ENCODE data around the gene FBN1. TPM values are rescaled to one million over a fixed set of nuclear protein-coding genes. Genes with fewer than 3 reads are reported as not detected.

The FBN1 gene
- total RNA-seq, 2 donors from 2014 or later = 5.5 to 5.9 TPM

DNA sequence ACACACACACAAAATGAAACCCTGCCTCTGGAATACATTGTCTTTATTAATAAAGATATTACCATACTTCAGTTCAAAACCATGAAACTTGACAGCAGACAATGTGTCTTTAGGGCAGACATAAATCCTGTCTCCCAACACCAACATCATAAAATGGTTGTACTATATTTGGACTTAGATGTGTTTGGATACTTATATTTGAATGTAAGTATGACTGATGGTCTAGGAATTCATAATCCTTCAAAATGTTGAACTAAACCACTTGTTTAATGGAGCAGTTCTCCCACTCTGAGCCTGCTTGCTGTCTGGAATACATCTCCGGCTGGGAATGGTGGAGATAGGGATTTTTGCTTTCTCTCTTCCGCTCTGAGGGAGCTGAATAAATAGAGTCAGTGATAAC is 10.6 kb downstream of the FBN1 start:
- Histone ChIP-seq H3K9ac (ENCODE audit: extremely low read depth, low read length, poor library complexity, severe bottlenecking) (no peak overlapping the region), H3K9me3 (ENCODE audit: control insufficient read depth, low read length) (no peaks in the 10 kb centered on the region), H3K36me3 (ENCODE audit: control insufficient read depth, insufficient read depth, low read length) (no peaks in the 10 kb centered on the region), H3K4me1 (ENCODE audit: control insufficient read depth, insufficient read depth, low read length) (no peaks in the 10 kb centered on the region), H3K27ac (ENCODE audit: low read depth, low read length) (no peak overlapping the region), H3K27me3 (ENCODE audit: control insufficient read depth, insufficient read depth, low read length, poor library complexity, severe bottlenecking) (no peaks in the 10 kb centered on the region), H3K4me3 (ENCODE audit: low read length) (no peak overlapping the region)
- no peak overlapping the region for H3K4me3 Mint-ChIP-seq
- no peaks in the 10 kb centered on the region for H3K27me3 Mint-ChIP-seq (ENCODE audit: insufficient read depth)
- H3K36me3 Mint-ChIP-seq (ENCODE audit: low read depth) = no peaks in the 10 kb centered on the region
- no peak overlapping the region for H3K27ac Mint-ChIP-seq
- WGBS, 2 experiments (ENCODE audit: insufficient coverage in 1 of 2, insufficient read length in 1 of 2) = 78% methylated on average over 2 of the region's 2 CpGs; no CpG with 5 or more reads in 1 of the 2 experiments
- H3K9me3 Mint-ChIP-seq = no peaks in the 10 kb centered on the region
- TF ChIP-seq, protein P1, sequence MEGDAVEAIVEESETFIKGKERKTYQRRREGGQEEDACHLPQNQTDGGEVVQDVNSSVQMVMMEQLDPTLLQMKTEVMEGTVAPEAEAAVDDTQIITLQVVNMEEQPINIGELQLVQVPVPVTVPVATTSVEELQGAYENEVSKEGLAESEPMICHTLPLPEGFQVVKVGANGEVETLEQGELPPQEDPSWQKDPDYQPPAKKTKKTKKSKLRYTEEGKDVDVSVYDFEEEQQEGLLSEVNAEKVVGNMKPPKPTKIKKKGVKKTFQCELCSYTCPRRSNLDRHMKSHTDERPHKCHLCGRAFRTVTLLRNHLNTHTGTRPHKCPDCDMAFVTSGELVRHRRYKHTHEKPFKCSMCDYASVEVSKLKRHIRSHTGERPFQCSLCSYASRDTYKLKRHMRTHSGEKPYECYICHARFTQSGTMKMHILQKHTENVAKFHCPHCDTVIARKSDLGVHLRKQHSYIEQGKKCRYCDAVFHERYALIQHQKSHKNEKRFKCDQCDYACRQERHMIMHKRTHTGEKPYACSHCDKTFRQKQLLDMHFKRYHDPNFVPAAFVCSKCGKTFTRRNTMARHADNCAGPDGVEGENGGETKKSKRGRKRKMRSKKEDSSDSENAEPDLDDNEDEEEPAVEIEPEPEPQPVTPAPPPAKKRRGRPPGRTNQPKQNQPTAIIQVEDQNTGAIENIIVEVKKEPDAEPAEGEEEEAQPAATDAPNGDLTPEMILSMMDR (conservative IDR thresholded peaks at IDR 0.05) = no peak
- peaks cover 9% of the 10 kb centered on the region for H3K4me1 Mint-ChIP-seq
- no peak for DNase-seq

DNA sequence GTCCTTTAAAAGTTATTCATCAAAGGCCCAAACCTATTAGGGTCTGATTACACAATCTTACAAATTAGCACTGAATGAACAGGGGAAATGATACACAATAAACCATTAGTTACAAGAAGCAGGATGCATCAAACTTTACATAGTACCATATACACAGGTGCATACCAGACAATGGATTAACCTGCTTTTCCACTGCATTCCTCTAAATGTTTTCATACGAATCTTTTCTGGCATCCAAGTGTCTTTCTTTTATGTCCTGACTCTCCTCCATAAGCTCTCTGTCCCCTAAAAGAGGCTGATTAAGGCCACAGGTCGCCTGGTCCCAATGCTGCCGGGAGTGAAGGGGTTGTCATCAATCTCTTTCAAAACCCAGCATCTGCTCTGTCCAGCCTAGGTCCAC is 11.4 kb downstream of the FBN1 start:
- Mint-ChIP-seq H3K4me1 (peaks cover 9% of the 10 kb centered on the region), H3K27ac (no peak overlapping the region), H3K36me3 (ENCODE audit: low read depth) (no peaks in the 10 kb centered on the region), H3K4me3 (no peak overlapping the region), H3K9me3 (no peaks in the 10 kb centered on the region), H3K27me3 (ENCODE audit: insufficient read depth) (no peaks in the 10 kb centered on the region)
- Histone ChIP-seq H3K4me1 (ENCODE audit: control insufficient read depth, insufficient read depth, low read length) (no peaks in the 10 kb centered on the region), H3K9ac (ENCODE audit: extremely low read depth, low read length, poor library complexity, severe bottlenecking) (no peak overlapping the region), H3K27me3 (ENCODE audit: control insufficient read depth, insufficient read depth, low read length, poor library complexity, severe bottlenecking) (no peaks in the 10 kb centered on the region), H3K27ac (ENCODE audit: low read depth, low read length) (no peak overlapping the region), H3K4me3 (ENCODE audit: low read length) (no peak overlapping the region), H3K36me3 (ENCODE audit: control insufficient read depth, insufficient read depth, low read length) (no peaks in the 10 kb centered on the region), H3K9me3 (ENCODE audit: control insufficient read depth, low read length) (no peaks in the 10 kb centered on the region)
- no peak for DNase-seq
- 86 to 90% methylated on average over 3 of the region's 3 CpGs for WGBS, 2 experiments (ENCODE audit: insufficient coverage in 1 of 2, insufficient read length in 1 of 2)
- TF ChIP-seq, protein P1 (conservative IDR thresholded peaks at IDR 0.05) = no peak

DNA sequence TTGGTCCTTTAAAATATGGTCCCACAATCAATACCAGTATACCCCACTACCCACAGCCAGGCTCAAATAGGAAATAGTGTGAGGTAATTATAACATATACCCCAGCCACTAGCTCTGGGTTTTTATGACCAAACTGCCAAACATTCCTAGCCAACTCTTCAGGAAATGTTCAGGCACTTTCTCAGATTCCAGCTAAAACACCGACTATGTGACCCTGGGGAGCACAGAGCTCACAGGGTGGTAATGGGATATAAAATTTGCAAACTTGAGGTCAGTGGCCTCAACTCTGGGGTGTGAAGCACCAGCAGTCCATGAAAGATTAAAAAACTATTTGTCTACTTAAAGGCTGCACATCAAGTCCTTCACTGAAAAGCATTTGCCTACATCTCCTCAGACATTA is 12.9 kb downstream of the FBN1 start:
- H3K9me3 Mint-ChIP-seq = no peaks in the 10 kb centered on the region
- no peak overlapping the region for H3K27ac Mint-ChIP-seq
- H3K27me3 ChIP-seq (ENCODE audit: control insufficient read depth, insufficient read depth, low read length, poor library complexity, severe bottlenecking) = no peaks in the 10 kb centered on the region
- no peaks in the 10 kb centered on the region for H3K36me3 ChIP-seq (ENCODE audit: control insufficient read depth, insufficient read depth, low read length)
- H3K9me3 ChIP-seq (ENCODE audit: control insufficient read depth, low read length) = no peaks in the 10 kb centered on the region
- H3K4me3 ChIP-seq (ENCODE audit: low read length) = no peak overlapping the region
- WGBS, 2 experiments (ENCODE audit: insufficient coverage in 1 of 2, insufficient read length in 1 of 2) = 83% methylated on average over 1 of the region's 1 CpG
- peaks cover 9% of the 10 kb centered on the region for H3K4me1 Mint-ChIP-seq
- H3K4me3 Mint-ChIP-seq = no peak overlapping the region
- TF ChIP-seq, protein P1 (conservative IDR thresholded peaks at IDR 0.05) = no peak
- no peak for DNase-seq
- H3K9ac ChIP-seq (ENCODE audit: extremely low read depth, low read length, poor library complexity, severe bottlenecking) = no peak overlapping the region
- H3K27me3 Mint-ChIP-seq (ENCODE audit: insufficient read depth) = no peaks in the 10 kb centered on the region
- no peak overlapping the region for H3K27ac ChIP-seq (ENCODE audit: low read depth, low read length)
- H3K36me3 Mint-ChIP-seq (ENCODE audit: low read depth) = no peaks in the 10 kb centered on the region
- no peaks in the 10 kb centered on the region for H3K4me1 ChIP-seq (ENCODE audit: control insufficient read depth, insufficient read depth, low read length)
